Measurements from ENCODE around the gene MAP1LC3B.

Gene MAP1LC3B

DNA sequence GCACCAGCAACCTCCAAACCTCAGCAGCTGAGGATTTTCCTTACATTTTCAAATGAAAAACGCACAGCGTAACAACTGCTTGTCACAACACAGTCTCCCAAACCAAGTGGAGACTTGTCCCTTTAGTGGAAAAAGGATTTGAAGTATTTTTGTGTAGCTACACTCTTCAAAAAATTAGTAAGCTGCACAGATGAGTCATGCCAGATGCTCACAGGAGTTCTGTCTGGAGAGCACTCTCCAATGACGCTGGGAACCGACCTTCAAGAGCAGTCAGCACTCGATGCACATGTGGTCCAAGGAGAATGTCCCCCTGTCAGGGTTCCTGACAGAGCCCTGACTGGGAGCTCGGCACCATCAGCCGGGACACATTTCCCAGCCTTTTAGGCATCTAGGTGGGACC, 39.8 kb downstream of the MAP1LC3B start:
- no peak for DNase-seq (ENCODE audit: low read depth in 2 of 2)

DNA sequence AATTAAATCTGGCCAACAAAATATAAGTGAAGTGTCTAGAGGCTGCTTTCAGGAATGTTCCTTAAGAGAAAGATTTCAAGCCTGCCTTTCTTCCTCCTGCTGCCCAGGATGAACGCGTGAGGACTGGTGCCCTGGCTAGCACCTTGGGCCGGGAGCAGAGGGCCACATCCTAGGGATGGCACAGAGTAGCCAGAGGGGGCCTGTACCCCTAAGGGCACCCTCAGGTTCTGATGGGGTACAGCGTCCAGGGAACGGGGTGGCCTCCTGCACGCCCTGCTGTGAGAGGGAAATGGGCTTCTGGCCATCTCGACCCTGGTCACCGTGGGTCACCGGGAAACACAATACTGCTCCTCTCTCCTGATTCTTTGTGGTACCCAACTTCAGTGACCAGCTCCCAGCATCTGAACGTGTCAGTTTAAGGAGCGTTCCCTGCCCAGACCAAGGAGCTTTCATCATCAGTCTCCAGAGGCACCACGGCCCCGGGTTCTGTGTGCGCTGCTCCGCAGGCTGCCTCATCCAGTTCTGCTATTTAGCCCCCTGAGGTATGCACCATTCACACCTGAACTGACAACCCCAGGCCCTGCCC, 40.3 kb downstream of the MAP1LC3B start:
- no peak for DNase-seq (ENCODE audit: low read depth in 2 of 2)

DNA sequence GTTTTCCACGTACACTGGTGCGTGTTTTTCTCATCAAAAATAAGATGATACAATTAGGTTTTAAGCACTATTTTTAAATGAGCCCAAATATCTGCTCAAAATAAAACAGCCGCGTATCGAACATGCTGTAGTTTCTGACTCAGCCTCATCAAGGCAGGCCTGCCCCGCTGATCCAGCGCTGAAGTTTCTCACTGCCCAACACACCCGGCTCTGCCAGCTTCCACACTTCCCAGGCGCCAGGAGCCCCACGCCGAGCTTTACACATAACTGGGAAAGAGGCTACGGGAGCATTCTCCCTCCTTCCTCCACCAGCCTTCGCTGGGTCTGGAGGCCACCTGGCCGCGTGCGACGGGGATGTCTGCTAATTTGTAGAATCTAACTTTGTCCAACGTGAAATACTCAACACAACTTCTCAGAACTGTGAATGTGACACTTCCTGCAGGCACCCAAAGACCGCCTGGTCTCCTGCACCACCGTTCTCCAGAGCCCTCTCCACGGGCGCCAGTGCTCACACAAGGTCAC, 42.1 kb downstream of the MAP1LC3B start:
- no peak for DNase-seq (ENCODE audit: low read depth in 2 of 2)

GRCh38 chr16:87435372-87436224, 43.5 kb downstream of the MAP1LC3B start:
- no peak for DNase-seq (ENCODE audit: low read depth in 2 of 2)

DNA sequence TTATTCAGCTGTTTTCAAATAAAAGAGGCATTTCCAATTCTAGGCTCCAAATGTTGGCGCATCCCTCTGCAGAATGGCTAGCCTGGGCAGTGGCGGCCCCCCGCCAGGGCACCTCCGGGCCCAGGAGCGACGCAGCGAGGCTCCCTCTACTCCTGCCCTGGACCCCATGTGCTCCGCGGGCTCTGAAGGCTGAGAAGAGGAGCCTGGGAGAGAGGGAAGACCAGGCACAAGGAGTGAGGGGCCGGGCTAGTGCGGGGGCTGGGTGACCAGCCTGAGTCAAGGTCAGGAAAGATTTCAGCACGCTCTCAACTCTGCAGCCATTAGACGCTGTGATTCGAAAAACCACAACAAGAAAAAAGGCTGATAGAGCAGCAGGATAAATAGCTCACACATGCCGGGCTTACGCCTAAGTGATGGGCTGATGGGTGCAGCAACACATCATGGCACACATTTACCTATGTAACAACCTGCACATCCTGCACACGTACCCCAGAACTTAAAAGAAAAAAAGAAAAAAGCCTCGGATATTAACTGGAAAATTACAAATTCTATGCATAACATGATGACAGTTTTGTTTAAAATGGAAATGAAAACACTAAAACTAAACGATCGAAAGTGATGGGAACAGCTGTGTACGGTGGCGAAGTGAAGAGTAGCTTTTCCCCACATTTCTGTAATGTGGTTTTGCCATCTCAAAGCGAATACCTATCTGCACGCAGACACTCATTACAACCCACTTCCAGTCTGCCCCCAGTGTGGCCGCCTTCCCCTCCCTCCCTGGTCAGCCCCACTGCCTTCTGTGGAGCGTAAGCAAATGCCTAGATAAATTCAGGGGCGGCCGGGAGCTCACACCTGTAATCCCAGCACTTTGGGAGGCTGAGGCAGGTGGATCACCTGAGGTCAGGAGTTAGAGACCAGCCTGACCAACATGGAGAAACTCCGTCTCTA, 44.4 kb downstream of the MAP1LC3B start:
- no peak for DNase-seq (ENCODE audit: low read depth in 2 of 2)

- no peak for DNase-seq (ENCODE audit: low read depth in 2 of 2)
Measured at GRCh38 chr16:87437327-87437726, 45.2 kb downstream of the MAP1LC3B start.

- no peak for DNase-seq (ENCODE audit: low read depth in 2 of 2)
Measured at GRCh38 chr16:87437911-87438610, 45.9 kb downstream of the MAP1LC3B start.

GRCh38 chr16:87438611-87438985, 46.5 kb downstream of the MAP1LC3B start:
- no peak for DNase-seq (ENCODE audit: low read depth in 2 of 2)

- DNase-seq (ENCODE audit: low read depth in 2 of 2) = no peak
Measured at GRCh38 chr16:87439926-87440325, 47.8 kb downstream of the MAP1LC3B start.

- no peak for DNase-seq (ENCODE audit: low read depth in 2 of 2)
Measured at GRCh38 chr16:87441886-87442580, 49.9 kb downstream of the MAP1LC3B start.

GRCh38 chr16:87442581-87442966, 50.4 kb downstream of the MAP1LC3B start:
- DNase-seq (ENCODE audit: low read depth in 2 of 2) = no peak

- DNase-seq (ENCODE audit: low read depth in 2 of 2) = no peak
Measured at GRCh38 chr16:87443016-87443415, 50.9 kb downstream of the MAP1LC3B start.

DNA sequence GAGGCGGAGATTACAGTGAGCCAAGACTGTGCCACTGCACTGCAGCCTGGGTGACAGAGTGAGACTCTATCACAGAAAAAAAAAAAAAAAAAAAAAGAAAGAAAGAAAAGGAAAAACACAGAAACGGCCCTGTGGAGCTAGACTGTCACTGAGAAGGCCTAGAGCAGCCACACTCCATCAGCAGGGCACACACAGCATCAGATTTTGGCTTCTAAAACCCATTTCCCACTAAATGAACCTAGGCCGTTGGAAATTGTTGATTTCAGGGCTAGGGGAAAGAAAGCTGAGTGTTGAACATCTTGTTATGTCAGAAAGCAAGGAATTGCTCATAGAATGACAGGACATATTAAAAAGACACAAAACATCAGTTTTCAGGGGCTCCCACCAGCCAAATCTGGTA, 51.8 kb downstream of the MAP1LC3B start:
- no peak for DNase-seq (ENCODE audit: low read depth in 2 of 2)

- no peak for DNase-seq (ENCODE audit: low read depth in 2 of 2)
Measured at GRCh38 chr16:87445486-87445885, 53.4 kb downstream of the MAP1LC3B start.

DNA sequence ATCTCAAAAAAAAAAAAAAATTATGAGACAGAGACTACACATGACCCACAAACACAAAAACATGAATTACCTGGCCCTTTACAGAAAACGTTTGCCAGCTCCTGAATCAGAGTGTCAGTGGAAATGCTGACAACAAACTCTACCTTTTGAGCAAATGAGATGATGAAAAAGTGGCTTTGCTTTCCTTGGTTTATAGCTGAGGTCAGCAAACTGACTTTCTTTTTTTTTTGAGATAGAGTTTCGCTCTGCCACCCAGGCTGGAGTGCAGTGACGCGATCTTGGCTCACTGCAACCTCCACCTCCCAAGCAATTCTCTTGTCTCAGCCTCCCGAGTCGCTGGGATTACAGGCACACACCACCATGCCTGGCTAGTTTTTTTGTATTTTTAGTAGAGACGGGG, 54.3 kb downstream of the MAP1LC3B start:
- no peak for DNase-seq (ENCODE audit: low read depth in 2 of 2)

GRCh38 chr16:87447323-87447722, 55.2 kb downstream of the MAP1LC3B start:
- DNase-seq (ENCODE audit: low read depth in 2 of 2) = no peak

DNA sequence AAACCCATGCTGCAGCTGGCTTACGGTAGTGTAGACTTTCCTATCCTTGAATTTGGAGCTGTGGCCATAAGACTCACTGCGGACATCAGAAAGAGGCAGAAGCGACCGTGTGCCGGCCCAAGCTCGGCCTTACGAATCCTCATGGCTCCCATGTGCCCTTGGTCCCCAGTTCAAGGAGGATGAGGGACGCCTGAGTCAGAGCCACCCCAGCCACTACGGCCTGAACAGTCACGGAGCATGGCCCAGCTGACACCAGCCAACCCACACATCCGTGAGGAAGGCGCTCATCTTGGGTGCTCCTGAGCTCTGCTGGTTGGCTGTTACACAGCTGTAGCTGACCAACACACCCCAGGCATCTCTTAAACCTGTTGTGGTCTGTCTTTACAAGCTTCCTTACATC, 56.7 kb downstream of the MAP1LC3B start:
- DNase-seq (ENCODE audit: low read depth in 2 of 2) = no peak

DNA sequence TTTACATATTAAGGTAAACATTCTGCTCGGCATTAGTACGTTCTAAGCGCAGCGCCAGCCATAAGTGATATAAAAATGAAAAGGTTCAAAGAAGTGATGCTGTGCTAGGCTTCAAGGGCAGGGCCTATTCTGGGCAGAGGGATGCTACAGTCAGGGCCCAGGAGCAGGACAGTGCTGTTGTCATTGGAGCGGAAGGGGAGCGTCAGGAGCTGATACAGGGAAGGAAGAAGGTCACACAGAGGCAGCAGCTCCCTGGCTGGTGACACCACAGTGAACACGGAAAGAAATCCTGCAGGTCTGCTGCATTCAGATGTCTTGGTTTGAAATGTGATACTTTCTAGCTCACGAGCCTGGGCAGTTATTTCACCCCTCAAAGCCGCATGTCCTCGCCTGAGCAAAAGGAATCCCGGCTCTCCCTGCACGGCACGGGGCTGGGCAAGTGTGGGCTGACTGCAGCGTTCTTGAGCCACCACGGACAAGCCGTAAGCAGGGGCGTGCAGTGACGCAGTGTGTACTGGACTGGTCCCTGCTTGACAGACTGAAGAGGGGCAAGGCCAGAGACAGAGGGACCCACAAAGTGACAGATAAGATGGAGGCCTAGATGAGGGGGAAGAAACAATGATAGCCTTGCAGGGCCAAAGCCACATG, 59.6 kb downstream of the MAP1LC3B start:
- no peak for DNase-seq (ENCODE audit: low read depth in 2 of 2)

- DNase-seq (ENCODE audit: low read depth in 2 of 2) = no peak
Measured at GRCh38 chr16:87453326-87453725, 61.2 kb downstream of the MAP1LC3B start.
